HL-60/S4 treated with retinoic acid at 250 ng/mL for 4 days and 3 days (cell line): ENCODE data around the gene CT47C1.

Source experiments
- in situ Hi-C: fragments of 300-500 bp; cut with MboI; formaldehyde crosslinking; loops from 2 replicates; pipeline ENCODE4 v1.7.0; 2022; ENCODE audit warnings: low sequenced_read_pairs

The CT47C1 gene

GRCh38 chrX:119073200-119073905 is 560 bp downstream of the CT47C1 start:
- in situ Hi-C loops = loop anchor here (25.0 kb wide), 1 partner anchor 236 kb away; no protein-coding TSS in a partner anchor

GRCh38 chrX:119073911-119074310 is 1.1 kb downstream of the CT47C1 start:
- in situ Hi-C loops = loop anchor here (25.0 kb wide), 1 partner anchor 237 kb away; no protein-coding TSS in a partner anchor

- in situ Hi-C loops = no loop called here
Observed at GRCh38 chrX:119075270-119076025, 2.7 kb downstream of the CT47C1 start.

- in situ Hi-C loops = no loop called here
Observed at GRCh38 chrX:119082278-119082677, 9.5 kb downstream of the CT47C1 start.

- in situ Hi-C loops = no loop called here
Observed at GRCh38 chrX:119084766-119085165, 12.0 kb downstream of the CT47C1 start.

- in situ Hi-C loops = no loop called here
Observed at GRCh38 chrX:119087121-119087520, 14.3 kb downstream of the CT47C1 start.

- in situ Hi-C loops = no loop called here
Observed at GRCh38 chrX:119089619-119090018, 16.8 kb downstream of the CT47C1 start.

- in situ Hi-C loops = no loop called here
Observed at GRCh38 chrX:119090627-119091026, 17.8 kb downstream of the CT47C1 start.

- in situ Hi-C loops = no loop called here
Observed at GRCh38 chrX:119093991-119094735, 21.4 kb downstream of the CT47C1 start.

GRCh38 chrX:119094819-119095218 is 22.0 kb downstream of the CT47C1 start:
- in situ Hi-C loops = no loop called here

GRCh38 chrX:119095936-119096335 is 23.1 kb downstream of the CT47C1 start:
- in situ Hi-C loops = no loop called here

GRCh38 chrX:119101168-119101567 is 28.4 kb downstream of the CT47C1 start:
- in situ Hi-C loops = no loop called here

- in situ Hi-C loops = no loop called here
Observed at GRCh38 chrX:119105826-119106225, 33.0 kb downstream of the CT47C1 start.

GRCh38 chrX:119107206-119107605 is 34.4 kb downstream of the CT47C1 start:
- in situ Hi-C loops = no loop called here

GRCh38 chrX:119118780-119119395 is 46.1 kb downstream of the CT47C1 start:
- in situ Hi-C loops = no loop called here

GRCh38 chrX:119121341-119121740 is 48.5 kb downstream of the CT47C1 start:
- in situ Hi-C loops = no loop called here
